Measurements from ENCODE around the gene BICC1. TPM values are rescaled to one million over a fixed set of nuclear protein-coding genes. Genes with fewer than 3 reads are reported as not detected.

BICC1 gene
- total and polyA plus RNA-seq, 4 donors: 0.82 to 6.1 (median 4.5) TPM

DNA sequence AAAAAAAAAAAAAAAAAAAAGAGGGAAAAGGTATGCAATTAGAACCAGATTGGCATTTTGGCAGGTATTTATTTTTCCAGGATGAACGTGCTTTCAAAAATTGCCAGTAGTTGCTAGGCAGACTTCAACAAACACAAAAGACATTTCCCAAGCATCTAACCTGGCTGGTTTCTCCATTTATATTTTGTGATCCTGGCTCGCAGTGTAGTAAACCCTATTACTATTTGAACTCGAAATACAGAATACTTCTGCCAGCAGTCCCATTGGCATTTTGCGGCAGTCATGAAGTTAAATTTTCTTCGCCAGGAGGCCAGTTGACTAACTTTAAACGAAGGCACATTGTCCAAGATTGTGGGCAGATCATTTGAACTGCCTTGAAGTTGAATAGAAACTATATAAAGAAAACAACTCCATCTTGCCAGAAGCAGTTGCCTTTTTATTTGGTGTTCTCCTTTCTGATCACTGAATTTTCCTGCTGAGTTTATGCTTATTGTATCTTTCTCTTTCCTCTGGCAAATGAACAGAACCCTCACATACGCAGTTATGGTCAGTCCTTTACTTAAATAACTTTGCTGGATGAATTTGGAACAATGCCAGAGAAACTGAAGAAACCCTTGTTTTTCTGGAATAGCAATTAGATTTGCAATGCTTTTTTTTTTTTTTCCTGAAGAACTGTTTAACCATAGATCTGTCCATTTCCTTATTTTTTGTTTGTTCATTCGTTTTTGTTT lies 132.9 kb downstream of the BICC1 start:
- no peaks in the 10 kb centered on the region for H3K27me3 ChIP-seq (ENCODE audit: control insufficient read depth in 4 of 4, insufficient read depth in 4 of 4, low read length in 3 of 4)
- 85% methylated on average over 8 of the region's 8 CpGs for WGBS
- H3K9ac ChIP-seq (ENCODE audit: low read depth in 1 of 2, low read length in 2 of 2): no peak overlapping the region
- no peak overlapping the region for H3K4me3 ChIP-seq (ENCODE audit: low read depth in 1 of 3, low read length in 3 of 3)
- H3K4me1 ChIP-seq (ENCODE audit: control insufficient read depth in 4 of 4, insufficient read depth in 4 of 4, low read length in 3 of 4): no peaks in the 10 kb centered on the region
- TF ChIP-seq FOXA2 (IDR thresholded peaks at IDR 0.05): no peak
- no peak for TF ChIP-seq JUND (IDR thresholded peaks at IDR 0.05)
- no peak for TF ChIP-seq TAF1 (conservative IDR thresholded peaks at IDR 0.05)
- no peak for TF ChIP-seq YY1 (IDR thresholded peaks at IDR 0.05)
- no peak for TF ChIP-seq RAD21 (IDR thresholded peaks at IDR 0.05)
- DNase-seq (ENCODE audit: low spot score): no peak
- H3K9me3 ChIP-seq (ENCODE audit: control insufficient read depth in 4 of 4, low read length in 3 of 4): no peaks in the 10 kb centered on the region
- H3K36me3 ChIP-seq (ENCODE audit: control insufficient read depth in 4 of 4, insufficient read depth in 3 of 4, low read depth in 1 of 4, low read length in 3 of 4): no peaks in the 10 kb centered on the region
- H3K27ac ChIP-seq (ENCODE audit: low read depth in 1 of 2, low read length in 2 of 2): no peak overlapping the region

DNA sequence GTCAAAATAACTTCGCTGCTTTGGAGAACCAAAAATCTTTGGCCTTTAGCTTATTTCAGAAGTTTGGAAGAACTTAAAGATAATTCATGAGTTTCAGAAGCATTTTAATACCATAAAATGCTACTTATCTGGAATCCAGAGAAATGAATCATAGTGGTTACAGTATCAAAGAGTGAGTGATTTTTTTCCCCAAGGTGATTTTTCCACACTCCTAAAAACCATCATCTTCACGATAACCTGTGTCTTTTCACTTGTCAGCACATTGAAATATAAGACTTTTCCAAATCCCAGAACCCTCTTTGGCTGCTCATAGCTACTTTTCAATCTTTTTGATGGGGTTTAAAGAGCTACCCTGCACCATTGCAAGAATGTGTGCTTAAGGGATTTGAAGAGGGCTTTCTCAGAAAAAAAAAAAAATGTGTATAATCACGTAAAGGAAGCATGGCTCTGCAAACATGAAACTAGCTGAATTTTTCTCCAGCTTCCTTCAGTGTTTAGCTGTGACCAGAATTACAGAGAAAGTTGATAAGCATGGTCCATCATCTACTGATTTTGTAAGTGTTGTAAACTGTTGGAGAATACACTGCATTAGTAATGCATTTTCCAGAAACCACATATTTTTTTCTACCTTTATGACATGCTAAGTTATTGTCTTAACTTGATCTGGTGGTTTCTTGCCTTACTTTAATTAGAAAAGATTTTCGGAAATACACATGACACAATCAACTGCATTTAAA lies 134.9 kb downstream of the BICC1 start:
- H3K27me3 ChIP-seq (ENCODE audit: control insufficient read depth in 4 of 4, insufficient read depth in 4 of 4, low read length in 3 of 4): no peaks in the 10 kb centered on the region
- no peak overlapping the region for H3K27ac ChIP-seq (ENCODE audit: low read depth in 1 of 2, low read length in 2 of 2)
- no peak overlapping the region for H3K9ac ChIP-seq (ENCODE audit: low read depth in 1 of 2, low read length in 2 of 2)
- 83% methylated on average over 4 of the region's 4 CpGs for WGBS
- H3K4me3 ChIP-seq (ENCODE audit: low read depth in 1 of 3, low read length in 3 of 3): no peak overlapping the region
- H3K36me3 ChIP-seq (ENCODE audit: control insufficient read depth in 4 of 4, insufficient read depth in 3 of 4, low read depth in 1 of 4, low read length in 3 of 4): no peaks in the 10 kb centered on the region
- no peaks in the 10 kb centered on the region for H3K9me3 ChIP-seq (ENCODE audit: control insufficient read depth in 4 of 4, low read length in 3 of 4)
- no peak for DNase-seq (ENCODE audit: low spot score)
- no peaks in the 10 kb centered on the region for H3K4me1 ChIP-seq (ENCODE audit: control insufficient read depth in 4 of 4, insufficient read depth in 4 of 4, low read length in 3 of 4)
- no peak for TF ChIP-seq FOXA1 (IDR thresholded peaks at IDR 0.05)
- no peak for TF ChIP-seq YY1 (IDR thresholded peaks at IDR 0.05)
- no peak for TF ChIP-seq GABPA (IDR thresholded peaks at IDR 0.05 in 1 of 2, conservative IDR thresholded peaks at IDR 0.05 in 1 of 2)
- no peak for TF ChIP-seq HNF4A (conservative IDR thresholded peaks at IDR 0.05)
- TF ChIP-seq, protein P1, sequence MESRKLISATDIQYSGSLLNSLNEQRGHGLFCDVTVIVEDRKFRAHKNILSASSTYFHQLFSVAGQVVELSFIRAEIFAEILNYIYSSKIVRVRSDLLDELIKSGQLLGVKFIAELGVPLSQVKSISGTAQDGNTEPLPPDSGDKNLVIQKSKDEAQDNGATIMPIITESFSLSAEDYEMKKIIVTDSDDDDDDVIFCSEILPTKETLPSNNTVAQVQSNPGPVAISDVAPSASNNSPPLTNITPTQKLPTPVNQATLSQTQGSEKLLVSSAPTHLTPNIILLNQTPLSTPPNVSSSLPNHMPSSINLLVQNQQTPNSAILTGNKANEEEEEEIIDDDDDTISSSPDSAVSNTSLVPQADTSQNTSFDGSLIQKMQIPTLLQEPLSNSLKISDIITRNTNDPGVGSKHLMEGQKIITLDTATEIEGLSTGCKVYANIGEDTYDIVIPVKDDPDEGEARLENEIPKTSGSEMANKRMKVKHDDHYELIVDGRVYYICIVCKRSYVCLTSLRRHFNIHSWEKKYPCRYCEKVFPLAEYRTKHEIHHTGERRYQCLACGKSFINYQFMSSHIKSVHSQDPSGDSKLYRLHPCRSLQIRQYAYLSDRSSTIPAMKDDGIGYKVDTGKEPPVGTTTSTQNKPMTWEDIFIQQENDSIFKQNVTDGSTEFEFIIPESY (IDR thresholded peaks at IDR 0.05): no peak
- TF ChIP-seq JUND (IDR thresholded peaks at IDR 0.05): no peak
- no peak for TF ChIP-seq ATF3 (IDR thresholded peaks at IDR 0.05)
- TF ChIP-seq RAD21 (IDR thresholded peaks at IDR 0.05): no peak
- TF ChIP-seq CTCF (IDR thresholded peaks at IDR 0.05; ENCODE audit: low read depth, low read length, missing input control): no peak
- no peak for TF ChIP-seq HNF4G (IDR thresholded peaks at IDR 0.05)
- TF ChIP-seq, protein P2, sequence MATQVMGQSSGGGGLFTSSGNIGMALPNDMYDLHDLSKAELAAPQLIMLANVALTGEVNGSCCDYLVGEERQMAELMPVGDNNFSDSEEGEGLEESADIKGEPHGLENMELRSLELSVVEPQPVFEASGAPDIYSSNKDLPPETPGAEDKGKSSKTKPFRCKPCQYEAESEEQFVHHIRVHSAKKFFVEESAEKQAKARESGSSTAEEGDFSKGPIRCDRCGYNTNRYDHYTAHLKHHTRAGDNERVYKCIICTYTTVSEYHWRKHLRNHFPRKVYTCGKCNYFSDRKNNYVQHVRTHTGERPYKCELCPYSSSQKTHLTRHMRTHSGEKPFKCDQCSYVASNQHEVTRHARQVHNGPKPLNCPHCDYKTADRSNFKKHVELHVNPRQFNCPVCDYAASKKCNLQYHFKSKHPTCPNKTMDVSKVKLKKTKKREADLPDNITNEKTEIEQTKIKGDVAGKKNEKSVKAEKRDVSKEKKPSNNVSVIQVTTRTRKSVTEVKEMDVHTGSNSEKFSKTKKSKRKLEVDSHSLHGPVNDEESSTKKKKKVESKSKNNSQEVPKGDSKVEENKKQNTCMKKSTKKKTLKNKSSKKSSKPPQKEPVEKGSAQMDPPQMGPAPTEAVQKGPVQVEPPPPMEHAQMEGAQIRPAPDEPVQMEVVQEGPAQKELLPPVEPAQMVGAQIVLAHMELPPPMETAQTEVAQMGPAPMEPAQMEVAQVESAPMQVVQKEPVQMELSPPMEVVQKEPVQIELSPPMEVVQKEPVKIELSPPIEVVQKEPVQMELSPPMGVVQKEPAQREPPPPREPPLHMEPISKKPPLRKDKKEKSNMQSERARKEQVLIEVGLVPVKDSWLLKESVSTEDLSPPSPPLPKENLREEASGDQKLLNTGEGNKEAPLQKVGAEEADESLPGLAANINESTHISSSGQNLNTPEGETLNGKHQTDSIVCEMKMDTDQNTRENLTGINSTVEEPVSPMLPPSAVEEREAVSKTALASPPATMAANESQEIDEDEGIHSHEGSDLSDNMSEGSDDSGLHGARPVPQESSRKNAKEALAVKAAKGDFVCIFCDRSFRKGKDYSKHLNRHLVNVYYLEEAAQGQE (IDR thresholded peaks at IDR 0.05): no peak
- no peak for TF ChIP-seq TAF1 (conservative IDR thresholded peaks at IDR 0.05)
- TF ChIP-seq, protein P3, sequence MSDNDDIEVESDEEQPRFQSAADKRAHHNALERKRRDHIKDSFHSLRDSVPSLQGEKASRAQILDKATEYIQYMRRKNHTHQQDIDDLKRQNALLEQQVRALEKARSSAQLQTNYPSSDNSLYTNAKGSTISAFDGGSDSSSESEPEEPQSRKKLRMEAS (IDR thresholded peaks at IDR 0.05): no peak
- no peak for TF ChIP-seq EGR1 (IDR thresholded peaks at IDR 0.05; ENCODE audit: low read depth in 2 of 2)
- TF ChIP-seq RXRA (IDR thresholded peaks at IDR 0.05): no peak
- TF ChIP-seq FOXA2 (IDR thresholded peaks at IDR 0.05): no peak
- TF ChIP-seq NR2F2 (IDR thresholded peaks at IDR 0.05): no peak

Data from liver (tissue), 9 donors.